NCI-H2171 (cell line): ENCODE results near the gene NXNL1.
A peak's percentile ranks its signal among the peaks of the same experiment; 100 is the strongest.

ENCODE experiments used
- DNase-seq: peaks from one replicate; lab custom pipeline; 2025; lab: John Stamatoyannopoulos, UW

NXNL1 gene

GRCh38 chr19:17419621-17420474 lies 40.9 kb downstream of the NXNL1 start, which contains the start of gene MVB12A:
Gene MVB12A (plus strand): TSS chr19:17420047. CDS start chr19:17420136, 89 bp downstream.
- DNase-seq, result peak; percentile 98

GRCh38 chr19:17419154-17419620 lies 41.5 kb downstream of the NXNL1 start:
- no peak for DNase-seq

GRCh38 chr19:17418710-17419109 lies 42.0 kb downstream of the NXNL1 start:
- no peak for DNase-seq

- peak; percentile 44 for DNase-seq
Observed at GRCh38 chr19:17415121-17415520, 45.6 kb downstream of the NXNL1 start.

- DNase-seq, result no peak
Observed at GRCh38 chr19:17414097-17414496, 46.6 kb downstream of the NXNL1 start.

GRCh38 chr19:17411801-17412200 lies 48.9 kb downstream of the NXNL1 start:
- DNase-seq, result no peak

GRCh38 chr19:17409990-17410389 lies 50.7 kb downstream of the NXNL1 start:
- no peak for DNase-seq

- no peak for DNase-seq
Observed at GRCh38 chr19:17406887-17407196, 53.9 kb downstream of the NXNL1 start.

- DNase-seq, result no peak
Observed at GRCh38 chr19:17406046-17406886, 54.5 kb downstream of the NXNL1 start.
